Activated T-cell treated with anti-CD3 and anti-CD28 coated beads for 24 hours (primary cell): ENCODE results near the gene NDUFA11.

ENCODE experiments used
- DNase-seq: peaks from one replicate; pipeline ENCODE4 v3.0.0-alpha.2; 2020; ENCODE audit warnings: low read depth

NDUFA11 gene

DNA sequence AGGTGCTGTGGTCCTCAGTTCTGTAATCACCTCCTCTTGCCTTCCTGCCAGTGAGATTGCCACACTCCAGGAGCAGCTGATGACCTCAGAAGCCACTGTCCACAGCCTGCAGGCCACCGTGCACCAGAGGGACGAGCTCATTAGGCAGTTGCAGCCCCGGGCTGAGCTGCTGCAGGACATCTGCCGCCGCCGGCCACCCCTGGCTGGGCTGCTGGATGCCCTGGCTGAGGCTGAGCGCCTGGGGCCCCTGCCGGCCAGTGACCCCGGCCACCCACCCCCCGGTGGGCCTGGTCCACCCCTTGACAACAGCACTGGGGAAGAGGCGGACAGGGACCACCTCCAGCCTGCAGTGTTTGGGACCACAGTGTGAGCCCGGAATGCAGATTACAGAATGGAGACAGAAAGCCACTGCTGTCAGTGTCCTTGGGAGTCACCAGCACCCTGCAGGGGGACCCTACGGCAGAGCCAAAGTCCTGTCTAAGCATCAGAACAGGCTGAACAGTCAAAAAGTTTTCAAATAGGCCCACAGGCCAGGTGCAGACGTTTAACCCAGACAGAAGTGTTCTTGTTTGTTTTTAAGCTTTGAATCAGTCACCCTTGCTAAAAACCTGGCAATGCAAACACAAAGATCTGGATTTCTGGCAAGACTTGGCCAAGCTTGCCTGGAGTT, 5.3 kb upstream of the NDUFA11 start:
- DNase-seq, result no peak

DNA sequence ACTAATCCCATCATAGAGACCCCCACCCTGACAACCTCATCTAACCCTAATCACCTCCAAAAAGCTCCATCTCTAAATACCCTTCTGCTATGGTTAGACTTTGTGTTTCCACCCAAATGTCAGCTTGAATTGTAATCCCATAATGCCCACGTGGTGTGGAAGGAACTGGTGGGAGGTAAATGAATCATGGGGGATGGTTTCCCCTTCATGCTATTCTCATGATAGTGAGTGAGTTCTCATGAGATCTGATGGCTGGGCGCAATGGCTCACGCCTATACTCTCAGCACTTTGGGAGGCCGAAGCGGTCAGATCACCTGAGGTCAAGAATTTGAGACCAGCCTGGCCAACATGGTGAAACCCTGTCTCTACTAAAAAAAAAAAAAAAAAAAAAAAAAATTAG, 3.7 kb upstream of the NDUFA11 start:
- peak; percentile 22 for DNase-seq

- no peak for DNase-seq
Measured at GRCh38 chr19:5905114-5905778, 1.7 kb upstream of the NDUFA11 start.

- peak; percentile 100 for DNase-seq
Measured at GRCh38 chr19:5904352-5905113, 943 bp upstream of the NDUFA11 start, which contains the start of gene VMAC. Gene VMAC (plus strand): TSS chr19:5904872. CDS start chr19:5904891, 19 bp downstream.

GRCh38 chr19:5903056-5903623, 450 bp downstream of the NDUFA11 start:
- no peak for DNase-seq

GRCh38 chr19:5900976-5901375, 2.6 kb downstream of the NDUFA11 start:
- no peak for DNase-seq

DNA sequence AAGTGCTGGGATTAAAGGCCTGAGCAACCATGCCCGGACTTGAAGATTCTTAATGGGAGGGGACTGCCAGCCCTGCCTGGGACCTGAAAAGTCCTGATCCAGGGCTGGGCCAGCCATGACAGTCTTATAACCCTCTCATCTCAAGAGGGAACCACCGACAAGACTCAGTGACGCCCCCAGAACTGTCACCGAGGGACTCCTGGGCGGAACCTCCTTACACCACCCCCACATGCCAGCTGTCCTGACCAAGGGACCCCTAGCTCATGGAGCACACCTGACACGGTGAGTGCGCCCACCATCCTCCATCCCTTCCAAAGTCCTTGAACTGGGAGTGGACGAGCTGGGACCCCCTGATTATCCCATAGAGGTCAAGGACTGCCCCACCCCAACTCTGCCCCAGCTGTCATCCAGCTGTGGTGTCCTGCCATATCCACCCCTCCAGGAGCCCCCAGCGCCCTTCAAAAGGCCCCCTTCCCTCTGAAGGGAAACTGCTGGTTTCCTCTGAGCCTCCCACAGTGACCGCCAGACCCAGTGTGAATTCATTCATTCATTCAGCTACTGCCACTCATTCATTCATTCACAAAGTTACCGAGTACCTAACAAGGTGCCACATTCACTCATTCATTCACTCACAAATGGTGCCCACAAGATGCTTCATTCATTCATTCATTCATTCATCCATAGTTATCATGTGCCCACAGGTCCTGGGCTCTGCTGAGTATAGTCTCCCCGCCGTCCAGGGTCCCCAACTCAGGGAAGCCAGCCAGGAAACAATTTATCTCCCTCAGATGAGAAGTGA, 3.7 kb downstream of the NDUFA11 start:
- DNase-seq, result no peak

- DNase-seq, result no peak
Measured at GRCh38 chr19:5897189-5897969, 6.2 kb downstream of the NDUFA11 start.

DNA sequence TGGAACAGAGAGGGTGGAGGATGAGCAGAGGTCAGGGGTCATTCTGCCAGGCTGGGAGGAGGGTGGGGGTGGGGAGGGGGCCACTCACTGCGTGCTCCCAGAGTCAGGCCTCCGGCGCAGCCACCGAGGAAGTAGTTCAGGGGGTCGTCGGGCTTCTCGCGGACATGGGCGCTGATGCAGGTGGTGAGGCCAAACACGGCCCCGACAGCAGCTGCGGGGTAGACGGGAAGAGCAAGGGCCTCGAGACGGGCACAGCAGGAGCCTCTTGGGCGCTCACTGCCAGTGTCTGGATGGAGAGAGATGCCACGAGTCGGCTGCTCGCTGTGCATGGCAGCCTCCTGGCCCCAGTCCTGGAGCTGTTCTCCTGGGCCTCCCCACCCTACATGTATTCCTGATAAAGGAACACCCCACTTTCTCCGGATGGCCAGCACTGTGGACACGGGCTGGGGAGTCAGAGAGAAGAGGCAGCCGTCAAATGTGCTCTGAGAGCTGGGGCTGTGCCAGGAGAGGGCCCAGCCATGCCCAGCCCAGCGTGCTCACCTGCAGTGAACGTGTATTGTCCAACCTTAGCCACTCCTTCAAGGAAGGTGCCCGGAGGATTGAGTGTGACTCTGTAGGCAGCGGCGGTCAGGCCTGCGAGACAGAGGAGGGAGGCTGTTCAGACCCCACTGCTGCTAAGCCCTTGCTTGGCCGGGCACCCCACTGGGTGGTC, 7.1 kb downstream of the NDUFA11 start:
- DNase-seq, result no peak

GRCh38 chr19:5895890-5896289, 7.7 kb downstream of the NDUFA11 start:
- no peak for DNase-seq

DNA sequence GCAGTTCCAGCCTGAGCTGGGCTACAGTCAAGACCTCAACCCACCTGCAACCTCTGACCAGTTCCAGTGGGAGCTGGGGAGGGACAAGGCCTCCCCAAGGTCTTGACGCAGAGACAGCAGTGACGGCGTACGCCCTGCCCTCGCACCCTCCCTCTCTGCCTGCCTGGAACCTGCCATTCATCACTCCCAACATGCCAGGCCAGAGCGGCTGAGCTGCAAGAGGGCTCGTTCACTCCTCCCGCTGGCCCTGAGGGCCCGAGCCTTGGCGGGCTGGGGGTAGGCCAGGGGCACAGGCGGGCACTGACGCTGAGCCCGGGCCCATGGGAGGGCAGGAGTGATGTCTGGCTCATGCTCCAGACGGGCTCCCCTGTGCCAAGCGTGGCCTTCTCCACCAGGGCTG, 8.2 kb downstream of the NDUFA11 start:
- DNase-seq, result no peak

DNA sequence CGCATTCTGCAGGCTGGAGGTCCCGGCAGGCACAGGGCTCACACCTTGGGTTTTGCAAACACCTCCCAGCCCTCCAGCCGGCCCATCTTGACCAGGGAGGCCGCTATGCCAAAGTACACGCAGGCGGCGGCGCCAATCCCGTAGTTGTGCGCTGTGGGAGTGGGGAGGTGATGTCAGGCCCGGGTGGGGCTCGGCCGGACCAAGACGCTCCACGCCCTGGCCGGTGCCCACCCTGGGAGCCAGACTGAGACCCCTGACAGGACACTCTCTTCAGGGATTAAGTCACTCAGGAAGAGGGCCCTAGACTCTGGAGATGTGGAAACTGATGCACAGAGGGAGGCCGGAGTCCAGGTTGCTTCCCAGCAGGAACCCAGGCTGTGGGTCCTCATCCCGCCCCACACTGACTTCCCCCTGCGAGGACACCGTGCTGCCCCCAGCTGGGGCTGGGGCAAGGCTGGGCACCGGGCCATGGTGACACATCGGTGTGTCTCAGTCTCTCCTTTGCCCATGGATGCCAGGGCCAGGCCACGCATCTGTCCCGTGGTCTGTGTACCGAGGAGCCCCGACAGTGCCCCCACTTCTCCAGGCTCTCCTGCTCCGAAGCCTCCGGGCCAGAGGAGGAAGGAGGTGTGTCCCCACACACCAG, 8.8 kb downstream of the NDUFA11 start:
- DNase-seq, result no peak

- no peak for DNase-seq
Measured at GRCh38 chr19:5893907-5894703, 9.5 kb downstream of the NDUFA11 start.

- DNase-seq, result no peak
Measured at GRCh38 chr19:5893296-5893903, 10.2 kb downstream of the NDUFA11 start.

DNA sequence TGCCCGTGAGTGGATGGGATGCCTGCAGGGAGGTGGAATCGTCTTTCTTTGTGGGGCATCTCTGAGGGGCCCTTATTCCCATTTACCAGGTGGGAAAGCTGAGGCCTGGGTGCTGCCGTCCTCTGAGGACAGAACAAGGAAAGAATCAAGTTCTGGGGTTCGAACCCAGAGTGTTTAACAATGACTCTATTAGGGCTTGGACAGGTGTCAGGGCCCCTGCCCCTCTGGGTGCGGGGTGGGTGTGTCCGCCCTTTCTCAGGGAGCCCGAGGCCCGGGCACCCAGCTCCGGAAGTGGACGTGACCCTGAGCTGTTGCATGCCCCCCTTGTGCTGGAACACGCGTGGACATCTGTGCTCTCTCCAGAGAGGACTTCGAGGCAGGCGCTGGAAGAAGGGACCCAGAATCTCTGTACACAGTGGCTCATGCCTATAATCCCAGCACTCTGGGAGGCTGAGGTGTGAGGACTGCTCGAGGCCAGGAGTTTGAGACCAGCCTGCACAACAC, 10.8 kb downstream of the NDUFA11 start:
- DNase-seq, result no peak

GRCh38 chr19:5891938-5892771, 11.4 kb downstream of the NDUFA11 start:
- no peak for DNase-seq

DNA sequence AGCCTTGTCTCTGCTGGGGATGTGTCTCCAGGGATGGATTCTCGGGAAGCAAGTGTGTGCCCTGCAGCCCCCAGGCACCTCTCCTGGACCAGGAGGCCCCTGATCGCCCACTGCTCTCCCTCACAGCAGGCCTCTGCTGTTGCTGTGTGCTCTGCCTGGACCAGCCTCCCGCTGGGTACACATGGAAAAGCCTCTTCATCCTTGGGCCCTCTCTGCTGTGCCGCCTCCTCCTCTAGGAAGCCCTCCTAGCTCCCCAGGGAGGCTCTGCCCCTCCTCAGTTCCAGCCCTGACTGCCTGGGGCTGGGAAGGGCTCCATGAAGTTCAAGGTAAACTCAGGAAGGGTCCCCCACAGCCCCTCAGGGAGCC, 12.0 kb downstream of the NDUFA11 start:
- no peak for DNase-seq

DNA sequence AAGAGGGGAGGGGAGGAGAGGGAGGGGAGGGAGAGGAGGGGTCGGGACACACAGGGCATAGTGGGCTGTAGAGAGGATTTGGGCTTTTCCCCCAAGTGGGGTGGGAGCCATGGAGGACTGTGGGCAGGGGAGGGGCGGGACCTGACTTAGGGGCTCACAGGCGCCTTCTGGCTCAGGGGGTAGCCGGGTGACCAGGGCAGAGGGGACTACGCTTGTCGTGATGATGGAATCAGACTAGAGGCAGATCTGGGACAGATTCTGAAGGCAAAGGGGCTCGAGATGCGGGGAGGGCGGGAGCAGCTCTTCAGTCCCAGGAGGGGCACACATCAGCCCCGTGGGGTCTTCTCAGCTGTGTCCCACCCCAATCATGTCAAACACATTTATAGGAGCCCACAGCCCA, 13.5 kb downstream of the NDUFA11 start:
- no peak for DNase-seq
